GM12878 (cell line): ENCODE results near the gene ERV3-1. TPM values are rescaled to one million over a fixed set of nuclear protein-coding genes. Genes with fewer than 3 reads are reported as not detected.
"Not testable (repeated sequence)": the region's sequence is repeated elsewhere in the genome, so short reads cannot be mapped to it uniquely, and the experiment has no call there.

Source experiments
- ATAC-seq: fragments of 200-7000 bp; cut with Tn5 transposase; 3 replicates; pipeline ENCODE4 v1.9.1; 2020; ENCODE audit warnings: mild to moderate bottlenecking, moderate library complexity
- BruUV-seq: library from RNA; stranded (reverse); fragments of 400-500 nt; replicated peaks from 2 replicates; lab custom pipeline; 2021; lab: Mats Ljungman, UMichigan
- CTCF ChIA-PET: fragments of 300-600 bp; sonication (Branson Sonifier 250); formaldehyde crosslinking; extraction: SDS; loops from one replicate; lab custom pipeline; 2021; ENCODE audit warnings: inconsistent platforms; lab: Yijun Ruan, JAX
- POLR2A ChIA-PET: fragments of 350-600 bp; formaldehyde crosslinking; extraction: SDS; loops from one replicate; lab custom pipeline; 2021; ENCODE audit warnings: inconsistent platforms; lab: Charles Lee
- RAD21 ChIA-PET: fragments of 300-600 bp; sonication (Branson Sonifier 250); formaldehyde crosslinking; loops from one replicate; lab custom pipeline; 2023; ENCODE audit warnings: antibody characterized with exemption; ENCODE audit not compliant: unreplicated experiment; lab: Charles Lee
- SMC1A ChIA-PET: fragments of 300-600 bp; sonication (Branson Sonifier 250); formaldehyde crosslinking; loops from one replicate; lab custom pipeline; 2023; ENCODE audit not compliant: unreplicated experiment, uncharacterized antibody; lab: Charles Lee
- DNase-seq: peaks from one replicate; pipeline ENCODE4 v3.0.0-alpha.2; 2011; ENCODE audit warnings: low read depth, low spot score
- FAIRE-seq: peaks from 3 replicates; lab custom pipeline; 2011; peaks lifted over from hg19 to GRCh38; lab: Jason Lieb, UNC
- H2AFZ ChIP-seq: 2 replicates; pipeline ENCODE4 v1.6.0; 2011; ENCODE audit warnings: low read depth, low read length, control low read depth; ENCODE audit not compliant: control insufficient read depth
- H3K27ac ChIP-seq: 2 replicates; pipeline ENCODE4 v1.5.1; 2011; ENCODE audit warnings: control low read depth; ENCODE audit not compliant: control insufficient read depth, insufficient read depth
- H3K27me3 ChIP-seq, 2 experiments: replicated peaks in 1 of 2; 2 replicates each; pipeline versions ENCODE4 v1.6.0 to v1.6.1; 2011; ENCODE audit warnings: low read length in 1 of 2; ENCODE audit not compliant: control insufficient read depth in 2 of 2, insufficient read depth in 2 of 2
- H3K36me3 ChIP-seq, 2 experiments: 2 replicates each; pipeline ENCODE4 v1.5.1; 2011; ENCODE audit warnings: low read length in 1 of 2; ENCODE audit not compliant: control insufficient read depth in 2 of 2, insufficient read depth in 2 of 2
- H3K4me1 ChIP-seq: 2 replicates; pipeline ENCODE4 v1.6.1; 2011; ENCODE audit warnings: mild to moderate bottlenecking, low read length, moderate library complexity, mixed read lengths; ENCODE audit not compliant: control insufficient read depth, insufficient read depth
- H3K4me2 ChIP-seq: 2 replicates; pipeline ENCODE4 v1.6.0; 2011; ENCODE audit warnings: control low read depth; ENCODE audit not compliant: control insufficient read depth, insufficient read depth
- H3K4me3 ChIP-seq: fragments of 200-600 bp; sonication (generic); 2 replicates; pipeline ENCODE4 v1.5.1; 2016
- H3K79me2 ChIP-seq: 2 replicates; pipeline ENCODE4 v1.6.0; 2011; ENCODE audit warnings: low read length; ENCODE audit not compliant: control insufficient read depth, insufficient read depth
- H3K9ac ChIP-seq: 2 replicates; pipeline ENCODE4 v1.8.0; 2011; ENCODE audit warnings: low read length, control low read depth, mixed read lengths; ENCODE audit not compliant: control insufficient read depth, insufficient read depth
- H3K9me3 ChIP-seq: replicated peaks from 3 replicates; pipeline ENCODE4 v1.5.1; 2011; ENCODE audit warnings: mild to moderate bottlenecking, low read length; ENCODE audit not compliant: control insufficient read depth, insufficient read depth
- H4K20me1 ChIP-seq: 2 replicates; pipeline ENCODE4 v1.6.0; 2011; ENCODE audit not compliant: control insufficient read depth, insufficient read depth
- WGBS: methylation state at CpG from one replicate; pipeline ENCODE4 v1.1.6; 2016; ENCODE audit warnings: low lambda C conversion rate; ENCODE audit not compliant: insufficient replicate concordance, insufficient coverage; ENCODE audit errors: missing lambda C conversion rate; 5-methylcytosine and 5-hydroxymethylcytosine counted together
- in situ Hi-C: fragments of 300-500 bp; cut with MboI; formaldehyde crosslinking; loops from 9 replicates; pipeline ENCODE4 v1.14.3; 2018; ENCODE audit warnings: mixed read lengths
- intact Hi-C: fragments of 100-400 bp; cut with micrococcal nuclease; formaldehyde crosslinking; loops from one replicate; pipeline ENCODE4 v1.14.2; 2022; ENCODE audit not compliant: unreplicated experiment
- polyA plus RNA-seq, 11 experiments: library from polyadenylated mRNA; depleted of rRNA in 4 of 11; unstranded in 6 of 11; stranded (reverse) in 5 of 11; fragments of >200 nt; fragmentation: Nextera tagmentation in 4 of 11; fragmentation: Illumina TruSeq in 1 of 11; extraction: Ambion mirVana in 4 of 11; extraction: Trizol in 1 of 11; gene quantifications; 1 replicate in 1 of 11; 2 replicates in 10 of 11; pipeline versions ENCODE4 v1.2.1 to v1.2.3, GENCODE V29; 2011 to 2016; ENCODE audit warnings: inconsistent platforms in 2 of 11, missing spikeins in 2 of 11, low read depth in 1 of 11
- total RNA-seq, 4 experiments: library from RNA; depleted of rRNA in 3 of 4; stranded (reverse); fragments of >200 nt in 3 of 4; fragmentation: Illumina TruSeq in 1 of 4; extraction: Trizol in 1 of 4; gene quantifications; 2 replicates each; pipeline versions ENCODE4 v1.2.1 to v1.2.3, GENCODE V29; 2013 to 2021

Gene ERV3-1
- total and polyA plus RNA-seq, 10 of the 15 experiments (the other 5 are each of a cell fraction or from before 2014, with no cell fraction given), result 9.4 to 23.4 (median 15.1) TPM

DNA sequence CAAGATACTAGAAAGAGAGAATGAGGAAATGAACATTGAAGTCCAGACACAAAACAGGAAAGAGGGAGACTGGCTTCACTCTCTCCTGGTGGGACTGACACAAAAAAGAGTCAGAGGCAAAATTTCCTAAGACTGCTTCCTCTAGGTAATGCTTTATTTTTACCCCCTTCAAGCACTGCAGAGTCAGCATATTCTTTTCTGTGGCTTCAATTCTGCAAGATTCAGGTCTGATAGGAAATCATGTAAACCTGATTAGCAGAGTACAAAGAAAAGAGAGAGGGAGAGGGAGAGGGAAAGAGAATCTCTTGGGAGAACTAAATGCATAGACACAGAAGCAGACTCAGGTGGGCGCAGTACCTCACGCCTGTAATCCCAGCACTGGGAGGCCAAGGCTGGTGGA, 2.9 kb upstream of the ERV3-1 start:
- CTCF ChIA-PET, in situ Hi-C loops, FAIRE-seq, H3K4me1 ChIP-seq, RAD21 ChIA-PET, H4K20me1 ChIP-seq, H3K27me3 ChIP-seq, POLR2A ChIA-PET, DNase-seq, BruUV-seq, H3K4me3 ChIP-seq, H3K9ac ChIP-seq, ATAC-seq, H3K9me3 ChIP-seq, H3K27ac ChIP-seq, SMC1A ChIA-PET, H3K4me2 ChIP-seq, H3K36me3 ChIP-seq, H2AFZ ChIP-seq: not testable (repeated sequence)
- H3K79me2 ChIP-seq, result peaks cover 21% of the 10 kb centered on the region
- intact Hi-C loops, result loop anchor here (5.0 to 10.0 kb wide), 3 partner anchors 107 to 345 kb away; partner anchors contain the start of genes ZNF107, ZNF138 and ZNF273
- 89% methylated on average over 2 of the region's 2 CpGs for WGBS

DNA sequence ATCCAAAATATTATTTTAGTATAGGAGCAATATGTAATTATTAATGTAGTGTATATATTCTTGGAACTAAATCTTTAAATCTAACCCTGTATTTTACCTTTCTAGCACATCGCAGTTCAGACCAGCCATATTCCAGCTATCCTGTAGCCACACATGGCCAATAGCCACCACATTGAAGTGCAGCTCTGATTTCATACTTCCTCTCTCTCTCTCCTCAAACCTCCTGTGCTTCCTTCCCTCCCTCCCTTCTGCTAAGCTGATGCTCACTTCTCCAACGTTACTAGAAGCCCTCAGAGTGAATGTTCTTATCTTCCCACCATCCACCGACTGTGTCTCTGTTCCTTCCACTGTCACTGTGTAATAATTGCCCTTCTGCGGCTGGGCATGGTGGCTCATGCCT, 549 bp upstream of the ERV3-1 start:
- in situ Hi-C loops, H4K20me1 ChIP-seq, H3K27me3 ChIP-seq, FAIRE-seq, DNase-seq, H3K9ac ChIP-seq, H3K36me3 ChIP-seq, H3K4me1 ChIP-seq, BruUV-seq, ATAC-seq, H3K4me3 ChIP-seq, H3K9me3 ChIP-seq: not testable (repeated sequence)
- intact Hi-C loops, result loop anchor here (5.0 to 10.0 kb wide), 3 partner anchors 105 to 342 kb away; partner anchors contain the start of genes ZNF107, ZNF138 and ZNF273
- SMC1A ChIA-PET, result interaction anchor here (0.8 to 2.0 kb wide), 7 partner anchors 13 to 375 kb away, joined by 3 to 8 read pairs (median 4); no protein-coding TSS in a partner anchor
- WGBS, result 50% methylated on average over 4 of the region's 4 CpGs
- peak overlapping the region; percentile 94 for H2AFZ ChIP-seq
- H3K27ac ChIP-seq, result peak overlapping the region; percentile 88
- peak overlapping the region; percentile 44 for H3K4me2 ChIP-seq
- CTCF ChIA-PET, result interaction anchor here (1.0 to 1.6 kb wide), 2 partner anchors 56 to 299 kb away, joined by 3 to 7 read pairs; no protein-coding TSS in a partner anchor
- RAD21 ChIA-PET, result interaction anchor here (1.1 to 1.6 kb wide), 3 partner anchors 31 to 693 kb away, joined by 3 to 10 read pairs (median 7); partner anchors contain the start of gene ZNF736
- H3K79me2 ChIP-seq, result peaks cover 25% of the 10 kb centered on the region
- POLR2A ChIA-PET, result interaction anchor here (0.9 to 1.7 kb wide), 9 partner anchors 9 to 693 kb away, joined by 3 to 16 read pairs (median 4); partner anchors contain the start of genes ZNF138, ZNF273, ZNF736 and ZNF92
